Activated naive CD8-positive, alpha-beta T cell (primary cell): ENCODE data around the gene ADTRP.
"Not testable (repeated sequence)": the region's sequence is repeated elsewhere in the genome, so short reads cannot be mapped to it uniquely, and the experiment has no call there.

Experiments used
- H3K27ac Mint-ChIP-seq: one replicate; pipeline ENCODE4 v1.8.0; 2021; ENCODE audit warnings: mixed read lengths
- H3K27me3 Mint-ChIP-seq: one replicate; pipeline ENCODE4 v1.8.0; 2021; ENCODE audit warnings: mixed read lengths
- H3K36me3 Mint-ChIP-seq: one replicate; pipeline ENCODE4 v1.8.0; 2021; ENCODE audit warnings: mixed read lengths
- H3K4me1 Mint-ChIP-seq: one replicate; pipeline ENCODE4 v1.8.0; 2021; ENCODE audit warnings: low read depth, mixed read lengths
- H3K4me3 Mint-ChIP-seq: one replicate; pipeline ENCODE4 v1.8.0; 2021; ENCODE audit warnings: mild to moderate bottlenecking, mixed read lengths
- H3K9me3 Mint-ChIP-seq: one replicate; pipeline ENCODE4 v1.8.0; 2021; ENCODE audit warnings: low read depth, mixed read lengths

The ADTRP gene

DNA sequence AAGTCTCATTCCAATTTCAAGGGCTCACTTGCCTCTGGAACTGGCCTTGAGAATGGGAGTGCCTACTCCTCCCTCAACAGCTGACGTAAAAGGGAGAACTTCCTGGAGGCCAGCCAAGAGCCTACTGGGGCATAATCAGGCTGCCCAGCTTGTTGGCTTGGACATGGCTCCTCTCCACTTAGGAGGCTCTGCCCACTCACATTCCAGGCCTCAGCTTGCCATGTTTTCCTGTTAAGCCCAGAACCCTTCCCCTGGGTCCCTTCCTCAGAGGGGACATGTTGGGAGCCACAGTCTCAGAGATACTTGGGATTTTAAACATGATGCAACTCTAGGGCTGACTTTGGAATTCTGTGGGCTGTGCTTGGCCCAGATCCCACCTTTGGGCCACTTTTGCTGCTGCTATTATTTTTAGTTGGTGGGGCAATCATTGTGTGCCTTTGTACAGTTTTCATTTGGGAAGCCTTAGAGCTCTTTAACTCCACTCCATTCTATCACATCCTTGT, 31.5 kb upstream of the ADTRP start:
- H3K4me1 Mint-ChIP-seq: peaks cover 26% of the 10 kb centered on the region

DNA sequence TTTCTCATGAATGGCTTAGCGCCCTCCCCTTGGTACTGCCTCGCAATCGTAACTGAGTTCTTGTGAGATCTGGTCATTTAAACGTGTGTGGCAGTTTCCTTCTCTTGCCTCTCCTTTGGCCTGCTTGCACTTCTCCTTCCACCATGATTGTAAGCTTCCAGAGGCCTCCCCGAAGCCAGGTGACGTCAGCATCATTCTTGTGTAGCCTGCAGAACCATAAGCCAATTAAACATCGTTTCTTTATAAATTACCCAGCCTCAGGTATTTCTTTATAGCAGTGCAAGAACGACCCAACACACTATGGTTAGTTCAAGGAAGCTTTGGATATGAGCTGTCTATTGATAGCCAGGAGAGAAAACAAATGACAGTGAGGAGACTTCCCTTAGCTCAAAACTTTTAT, 29.5 kb upstream of the ADTRP start:
- Mint-ChIP-seq H3K36me3 (no peaks in the 10 kb centered on the region), H3K27me3 (no peaks in the 10 kb centered on the region), H3K27ac (no peak overlapping the region), H3K4me3 (no peak overlapping the region), H3K4me1 (peaks cover 27% of the 10 kb centered on the region), H3K9me3 (no peaks in the 10 kb centered on the region)

More for the DNA sequence above, 31.5 kb upstream of the ADTRP start:
- H3K27me3 Mint-ChIP-seq: no peaks in the 10 kb centered on the region
- no peak overlapping the region for H3K4me3 Mint-ChIP-seq
- H3K27ac Mint-ChIP-seq: peak overlapping the region; percentile 36
- H3K36me3 Mint-ChIP-seq: no peaks in the 10 kb centered on the region
- H3K9me3 Mint-ChIP-seq: no peaks in the 10 kb centered on the region

DNA sequence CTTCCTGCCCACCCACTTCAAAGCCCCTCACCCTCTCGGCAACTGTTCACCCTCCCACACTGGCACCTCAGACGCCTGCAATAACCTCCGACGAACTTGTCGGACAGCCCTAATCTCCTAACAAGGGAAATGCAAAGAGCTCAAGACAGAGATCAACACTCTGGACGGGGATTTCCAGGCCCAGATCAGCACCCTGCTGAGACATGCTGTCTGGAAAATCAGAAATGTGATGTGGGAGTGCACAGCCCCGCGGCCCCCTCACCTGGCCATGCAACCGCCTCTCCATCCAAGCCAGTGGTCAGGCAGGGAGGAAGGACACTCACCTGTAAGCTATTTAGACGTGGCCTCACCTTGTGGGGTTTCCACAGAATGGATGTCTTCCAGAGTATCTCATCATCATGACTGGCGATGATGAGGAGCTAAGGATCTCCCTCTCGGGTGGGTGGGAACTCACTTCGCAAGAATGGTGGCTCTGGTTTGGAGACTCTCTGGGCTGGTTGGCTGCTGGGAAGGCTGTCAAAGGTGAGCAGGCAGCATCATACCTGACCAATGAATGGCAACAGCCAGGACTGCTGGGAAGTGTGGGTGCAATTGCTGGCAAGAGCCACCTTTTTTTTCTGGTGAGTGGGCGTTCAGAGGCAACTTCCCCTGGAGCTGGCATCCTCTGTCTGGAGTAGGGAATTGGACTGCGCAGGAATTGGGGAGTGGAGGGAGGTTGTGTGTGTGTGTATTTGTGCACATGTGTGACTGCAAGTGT, 28.1 kb upstream of the ADTRP start:
- Mint-ChIP-seq H3K36me3 (no peaks in the 10 kb centered on the region), H3K27ac (peak overlapping the region; percentile 77), H3K27me3 (no peaks in the 10 kb centered on the region), H3K4me3 (peak overlapping the region; percentile 27), H3K9me3 (no peaks in the 10 kb centered on the region), H3K4me1 (peaks cover 25% of the 10 kb centered on the region)

DNA sequence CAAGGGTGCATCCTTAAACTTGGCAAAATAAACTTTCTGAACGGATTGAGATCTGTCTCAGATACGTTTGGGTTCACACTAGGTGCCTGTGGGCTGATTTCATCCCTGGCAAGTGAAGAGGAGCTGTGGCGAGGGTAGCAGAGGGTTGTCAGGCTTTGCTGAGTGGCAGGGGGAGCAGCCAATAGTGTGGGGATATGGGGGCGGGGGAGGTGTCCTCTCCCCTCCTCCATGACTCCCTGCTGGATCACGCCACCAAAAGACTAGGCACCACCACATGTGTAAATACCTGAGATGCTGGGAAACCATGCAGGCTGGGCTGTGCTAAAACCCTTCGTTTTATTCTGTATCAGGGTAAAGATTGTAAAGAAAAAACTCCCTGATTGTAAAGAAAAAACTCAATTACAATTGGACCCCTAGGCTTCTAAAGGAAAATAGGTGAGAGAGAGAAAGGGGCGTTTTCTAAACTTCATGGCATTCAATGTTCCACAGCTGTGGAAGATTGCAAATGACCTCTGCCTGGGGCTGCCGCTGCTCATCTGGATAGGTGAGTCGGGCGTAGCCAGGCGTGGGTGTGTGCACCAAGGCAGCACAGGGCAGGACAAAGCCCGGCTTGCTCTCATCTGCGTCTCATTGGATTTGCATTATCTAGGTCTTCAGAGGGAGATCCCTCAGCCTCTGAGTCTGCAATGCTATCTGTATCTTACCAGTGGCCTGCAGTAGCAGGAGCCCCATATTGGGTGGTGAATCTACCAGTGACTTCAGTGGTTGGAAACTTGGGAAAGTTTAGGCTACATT, 26.9 kb upstream of the ADTRP start:
- Mint-ChIP-seq H3K4me1 (peaks cover 21% of the 10 kb centered on the region), H3K9me3 (no peaks in the 10 kb centered on the region), H3K27ac (no peak overlapping the region), H3K36me3 (no peaks in the 10 kb centered on the region), H3K27me3 (no peaks in the 10 kb centered on the region), H3K4me3 (no peak overlapping the region)

DNA sequence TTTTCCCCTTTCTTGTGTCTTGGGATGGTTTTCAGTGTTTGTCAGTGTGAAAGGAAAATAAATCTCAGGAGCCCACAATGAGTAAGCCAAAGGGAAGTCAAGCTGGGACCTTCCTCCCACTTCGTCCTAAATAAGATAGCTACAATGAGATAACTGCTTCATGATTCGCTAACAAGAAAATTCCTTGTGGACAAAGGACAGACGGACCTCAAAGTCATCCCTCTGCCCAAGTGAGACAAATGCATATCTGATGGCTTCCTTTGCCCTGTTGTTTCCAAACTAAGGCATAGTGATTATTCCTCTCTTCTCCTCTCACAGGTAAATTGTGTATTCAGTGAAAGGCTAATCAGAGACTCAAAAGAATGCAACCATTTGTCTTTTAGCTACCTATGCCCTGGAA, 26.1 kb upstream of the ADTRP start:
- Mint-ChIP-seq H3K36me3 (no peaks in the 10 kb centered on the region), H3K4me1 (peaks cover 21% of the 10 kb centered on the region), H3K27ac (no peak overlapping the region), H3K4me3 (no peak overlapping the region), H3K27me3 (no peaks in the 10 kb centered on the region), H3K9me3 (no peaks in the 10 kb centered on the region)

DNA sequence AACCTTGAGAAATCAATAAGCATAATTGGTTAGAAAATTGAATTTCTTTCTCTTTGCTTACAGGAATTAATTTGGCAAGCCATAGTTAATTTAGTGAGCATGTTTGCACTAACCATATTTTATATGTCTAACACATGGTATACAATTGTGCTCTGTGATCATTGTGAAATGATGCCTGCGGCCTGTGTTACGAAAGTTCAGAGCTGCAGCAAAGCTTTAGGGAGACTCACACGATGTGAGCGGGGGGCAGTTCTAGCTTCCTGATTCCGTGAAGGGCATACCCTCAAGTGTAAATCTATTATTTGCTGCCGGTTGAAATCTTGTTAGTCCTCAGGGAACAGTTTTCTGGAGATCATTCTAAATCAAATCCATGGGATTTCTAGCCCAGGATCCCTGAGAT, 25.5 kb upstream of the ADTRP start:
- H3K27me3 Mint-ChIP-seq: no peaks in the 10 kb centered on the region
- peaks cover 21% of the 10 kb centered on the region for H3K4me1 Mint-ChIP-seq
- no peaks in the 10 kb centered on the region for H3K36me3 Mint-ChIP-seq
- H3K9me3 Mint-ChIP-seq: no peaks in the 10 kb centered on the region
- no peak overlapping the region for H3K27ac Mint-ChIP-seq
- H3K4me3 Mint-ChIP-seq: no peak overlapping the region

DNA sequence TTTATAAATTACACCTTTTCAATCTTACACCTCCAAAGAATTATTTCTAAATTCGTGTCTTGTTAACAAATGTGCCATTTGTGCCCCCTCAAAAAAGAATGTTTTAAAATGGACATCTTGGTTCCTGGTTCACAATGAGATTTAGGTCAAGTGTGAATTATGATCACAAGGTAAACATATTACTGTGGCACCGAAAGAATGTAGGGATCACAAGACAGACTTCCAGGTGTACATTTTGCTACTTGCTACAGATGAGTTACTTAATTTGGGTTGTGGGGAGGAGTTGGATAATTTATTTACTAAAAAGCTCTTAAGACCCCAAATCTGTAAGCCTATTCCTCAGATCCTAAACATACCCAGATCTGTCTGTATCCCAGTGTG, 25.0 kb upstream of the ADTRP start:
- H3K4me1 Mint-ChIP-seq: peaks cover 21% of the 10 kb centered on the region
- H3K36me3 Mint-ChIP-seq: no peaks in the 10 kb centered on the region
- no peak overlapping the region for H3K27ac Mint-ChIP-seq
- no peaks in the 10 kb centered on the region for H3K9me3 Mint-ChIP-seq
- no peaks in the 10 kb centered on the region for H3K27me3 Mint-ChIP-seq
- H3K4me3 Mint-ChIP-seq: no peak overlapping the region

DNA sequence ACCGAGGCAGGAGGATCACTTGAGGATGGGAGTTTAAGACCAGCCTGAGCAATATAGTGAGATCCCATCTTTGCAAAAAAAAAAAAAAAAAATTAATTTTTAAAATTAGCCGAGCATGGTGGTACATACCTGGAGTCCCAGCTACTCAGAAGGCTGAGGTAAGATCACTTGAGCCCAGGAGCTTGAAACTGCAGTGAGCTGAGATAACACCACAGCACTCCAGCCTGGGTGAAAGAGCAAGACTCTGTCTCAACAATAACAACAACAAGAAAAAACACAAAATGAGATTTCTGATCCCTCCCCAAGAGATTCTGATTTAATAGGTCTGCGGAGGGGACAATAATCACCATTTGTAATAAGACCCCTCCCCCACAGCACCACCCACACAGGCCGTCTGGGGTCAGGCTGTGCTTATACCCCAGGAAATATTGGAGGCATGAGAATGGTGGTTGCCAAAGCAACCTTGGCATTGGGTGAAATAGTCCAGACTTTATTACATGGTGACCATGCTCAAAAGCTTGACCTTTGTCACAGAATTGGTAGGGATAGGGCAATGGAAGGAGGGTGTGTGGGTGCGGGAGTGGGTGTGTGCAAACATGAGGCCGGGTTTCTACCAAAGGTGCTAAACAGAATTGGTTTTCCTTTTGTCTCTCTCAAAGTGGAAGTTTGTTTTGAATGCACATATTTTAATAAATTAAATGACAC, 24.4 kb upstream of the ADTRP start:
- no peaks in the 10 kb centered on the region for H3K27me3 Mint-ChIP-seq
- H3K36me3 Mint-ChIP-seq: no peaks in the 10 kb centered on the region
- H3K27ac Mint-ChIP-seq: no peak overlapping the region
- H3K4me1 Mint-ChIP-seq: peaks cover 20% of the 10 kb centered on the region
- H3K4me3 Mint-ChIP-seq: no peak overlapping the region
- no peaks in the 10 kb centered on the region for H3K9me3 Mint-ChIP-seq

DNA sequence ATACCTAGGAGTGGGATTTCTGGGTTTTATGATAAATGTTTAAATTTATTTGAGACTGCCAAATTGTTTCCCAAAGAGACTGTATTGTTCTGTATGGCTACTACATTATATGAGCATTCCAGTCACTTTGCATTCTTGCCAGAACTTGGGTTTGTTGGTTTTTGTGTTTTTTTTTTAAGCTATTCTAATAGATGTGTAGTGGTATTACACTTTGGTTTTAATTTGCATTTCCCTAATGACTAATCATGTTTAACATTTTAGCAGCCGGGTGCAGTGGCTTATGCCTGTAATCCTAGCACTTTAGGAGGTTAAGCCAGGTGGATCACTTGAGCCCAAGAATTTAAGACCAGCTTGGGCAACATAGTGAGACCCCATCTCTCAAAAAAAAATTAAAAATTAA, 21.9 kb upstream of the ADTRP start:
- not testable (repeated sequence) for H3K27ac Mint-ChIP-seq, H3K27me3 Mint-ChIP-seq, H3K36me3 Mint-ChIP-seq, H3K4me1 Mint-ChIP-seq, H3K4me3 Mint-ChIP-seq, H3K9me3 Mint-ChIP-seq

DNA sequence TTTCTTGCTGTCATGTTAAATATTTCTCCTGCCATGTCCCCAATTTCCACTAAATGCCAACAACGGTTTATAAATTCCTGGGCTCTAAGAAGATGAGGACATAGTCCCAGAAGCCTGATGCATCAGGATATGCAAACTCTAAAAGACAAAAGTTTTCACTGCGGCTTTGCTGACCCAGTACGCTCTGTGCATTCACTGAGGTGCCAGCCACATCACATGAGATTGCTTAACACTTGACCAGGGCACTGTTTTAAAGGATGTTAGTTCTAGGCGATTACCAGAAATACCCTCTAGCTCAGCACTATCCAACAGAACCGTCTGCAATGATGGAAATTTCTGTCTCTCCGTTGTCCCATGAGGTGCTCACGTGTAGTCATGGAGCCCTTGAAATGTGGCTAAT, 19.9 kb upstream of the ADTRP start:
- H3K36me3 Mint-ChIP-seq: peaks cover 6% of the 10 kb centered on the region
- no peaks in the 10 kb centered on the region for H3K27me3 Mint-ChIP-seq
- H3K4me1 Mint-ChIP-seq: no peaks in the 10 kb centered on the region
- no peaks in the 10 kb centered on the region for H3K9me3 Mint-ChIP-seq
- H3K4me3 Mint-ChIP-seq: no peak overlapping the region
- no peak overlapping the region for H3K27ac Mint-ChIP-seq

DNA sequence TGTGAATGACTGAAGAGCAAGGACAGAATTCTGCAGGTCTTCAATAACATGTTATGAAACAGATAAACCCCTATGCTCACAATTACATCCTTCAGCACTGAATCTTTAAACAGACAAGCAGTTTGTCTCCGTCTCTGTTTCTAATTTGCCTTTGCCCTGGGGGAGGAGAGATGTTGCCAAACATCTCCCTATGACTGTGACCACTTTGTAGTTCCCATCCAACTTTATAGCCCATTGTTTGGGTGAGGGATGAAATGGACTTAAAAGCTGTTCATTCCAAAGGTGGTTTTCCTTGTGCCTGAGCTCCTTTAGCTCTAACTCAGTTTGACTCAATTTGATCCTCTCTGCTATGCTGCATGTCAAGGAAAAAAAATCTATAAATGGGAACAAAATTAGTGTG, 19.5 kb upstream of the ADTRP start:
- Mint-ChIP-seq H3K4me1 (no peaks in the 10 kb centered on the region), H3K27ac (no peak overlapping the region), H3K9me3 (peaks cover 3% of the 10 kb centered on the region), H3K36me3 (peaks cover 9% of the 10 kb centered on the region), H3K4me3 (no peak overlapping the region), H3K27me3 (no peaks in the 10 kb centered on the region)

DNA sequence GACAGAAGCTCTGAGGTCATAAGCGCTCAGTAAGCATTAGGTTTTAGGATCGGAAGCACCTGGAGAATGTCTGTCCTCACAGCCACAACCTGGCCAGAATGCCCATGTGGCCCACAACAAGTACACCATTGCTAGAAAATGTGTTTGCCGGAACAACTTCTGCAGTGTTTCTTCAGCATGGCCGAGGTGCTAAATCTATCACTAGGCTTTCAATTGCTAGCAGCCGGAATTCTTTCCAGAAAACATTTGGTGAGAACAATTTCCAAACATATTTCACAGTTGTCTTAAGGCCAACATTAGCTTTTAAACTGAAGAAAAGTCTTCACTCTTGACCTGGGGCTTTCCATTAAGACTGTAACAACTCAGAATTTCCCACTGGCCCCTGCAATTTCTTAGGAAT, 18.2 kb upstream of the ADTRP start:
- Mint-ChIP-seq H3K27ac (no peak overlapping the region), H3K36me3 (peaks cover 11% of the 10 kb centered on the region), H3K9me3 (peaks cover 8% of the 10 kb centered on the region)

DNA sequence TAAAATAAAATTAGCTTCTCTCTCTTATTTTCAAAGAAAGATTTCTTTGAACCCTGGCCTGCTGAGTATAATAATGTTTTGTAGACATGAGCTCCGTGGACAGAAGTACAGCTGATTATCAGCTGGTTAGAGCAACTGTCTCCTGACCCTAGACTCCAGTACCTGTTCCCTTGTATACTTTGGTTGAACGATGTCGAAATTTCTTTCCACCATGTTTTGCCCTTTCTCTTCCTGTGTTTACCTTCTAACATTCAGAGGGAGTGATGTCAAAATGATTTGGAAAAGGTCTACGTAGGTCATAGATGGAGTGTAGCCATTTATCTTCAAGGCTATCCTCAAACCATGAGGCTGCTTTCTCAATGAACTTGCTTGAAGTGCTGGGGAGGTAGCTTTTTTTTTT, 16.8 kb upstream of the ADTRP start:
- Mint-ChIP-seq H3K27ac (no peak overlapping the region), H3K9me3 (peaks cover 8% of the 10 kb centered on the region), H3K36me3 (peaks cover 11% of the 10 kb centered on the region), H3K4me3 (no peak overlapping the region), H3K27me3 (no peaks in the 10 kb centered on the region), H3K4me1 (no peaks in the 10 kb centered on the region)

More for the DNA sequence above, 18.2 kb upstream of the ADTRP start:
- Mint-ChIP-seq H3K4me1 (no peaks in the 10 kb centered on the region), H3K27me3 (no peaks in the 10 kb centered on the region), H3K4me3 (no peak overlapping the region)

DNA sequence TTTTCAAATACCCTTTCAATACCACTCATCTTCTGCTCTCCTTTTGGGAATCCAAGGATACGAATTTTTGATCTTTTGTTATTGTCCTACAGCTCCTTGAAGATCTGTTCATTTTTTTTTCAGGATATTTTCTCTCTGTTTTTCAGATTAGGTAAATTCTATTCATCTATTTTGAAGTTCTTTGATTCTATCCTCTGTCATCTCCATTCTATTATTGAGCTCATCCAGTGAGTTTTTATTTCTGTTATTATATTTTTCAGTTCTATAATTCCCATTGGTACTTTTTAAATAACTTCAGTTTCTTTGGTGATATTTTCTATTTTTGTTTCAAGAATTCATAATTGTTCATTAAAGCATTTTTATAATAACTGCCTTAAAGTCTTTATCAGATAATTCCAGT, 14.7 kb upstream of the ADTRP start:
- Mint-ChIP-seq H3K36me3 (peaks cover 11% of the 10 kb centered on the region), H3K27me3 (no peaks in the 10 kb centered on the region), H3K27ac (no peak overlapping the region), H3K9me3 (peaks cover 8% of the 10 kb centered on the region), H3K4me1 (no peaks in the 10 kb centered on the region), H3K4me3 (no peak overlapping the region)
